HG03520 (cell line): ENCODE data around the gene OCA2.
"Not testable (repeated sequence)": the region's sequence is repeated elsewhere in the genome, so short reads cannot be mapped to it uniquely, and the experiment has no call there.

Experiments
- ATAC-seq: cut with Tn5 transposase; IDR thresholded peaks from one replicate; pipeline ENCODE4 v1.9.1; 2021; ENCODE audit warnings: mild to moderate bottlenecking, moderate library complexity; ENCODE audit not compliant: unreplicated experiment

The OCA2 gene

GRCh38 chr15:27746401-27746955 is 352.6 kb downstream of the OCA2 start:
- no peak for ATAC-seq

- ATAC-seq = no peak
These were observed 354.5 kb downstream of the OCA2 start for GRCh38 chr15:27744641-27745040.

- ATAC-seq = no peak
These were observed 355.5 kb downstream of the OCA2 start for GRCh38 chr15:27743638-27744037.

- no peak for ATAC-seq
These were observed 356.2 kb downstream of the OCA2 start for GRCh38 chr15:27742751-27743477.

- no peak for ATAC-seq
These were observed 357.8 kb downstream of the OCA2 start for GRCh38 chr15:27741226-27741860.

- ATAC-seq = no peak
These were observed 364.2 kb downstream of the OCA2 start for GRCh38 chr15:27734785-27735495.

GRCh38 chr15:27731776-27732175 is 367.3 kb downstream of the OCA2 start:
- ATAC-seq = no peak

GRCh38 chr15:27730868-27731267 is 368.2 kb downstream of the OCA2 start:
- ATAC-seq = no peak

GRCh38 chr15:27725731-27726130 is 373.4 kb downstream of the OCA2 start:
- ATAC-seq = no peak

GRCh38 chr15:27723821-27724220 is 375.3 kb downstream of the OCA2 start:
- no peak for ATAC-seq

- no peak for ATAC-seq
These were observed 377.0 kb downstream of the OCA2 start for GRCh38 chr15:27722102-27722501.

- ATAC-seq = no peak
These were observed 384.4 kb downstream of the OCA2 start for GRCh38 chr15:27714675-27715074.

- not testable (repeated sequence) for ATAC-seq
These were observed 385.3 kb downstream of the OCA2 start for GRCh38 chr15:27713850-27714249.

GRCh38 chr15:27707257-27707656 is 391.9 kb downstream of the OCA2 start:
- ATAC-seq = no peak

- no peak for ATAC-seq
These were observed 392.8 kb downstream of the OCA2 start for GRCh38 chr15:27706300-27706699.

GRCh38 chr15:27705056-27705455 is 394.1 kb downstream of the OCA2 start:
- ATAC-seq = no peak
